Activated naive CD4-positive, alpha-beta T cell treated with anti-CD3 and anti-CD28 coated beads, Interleukin-2, amount 50 U/mL, for 72 hours (primary cell): ENCODE data around the gene SOX11. TPM values are rescaled to one million over a fixed set of nuclear protein-coding genes. Genes with fewer than 3 reads are reported as not detected.

Experiments used
- ATAC-seq, 2 donors: fragments of 150-1000 bp; cut with Tn5 transposase; 2 replicates each; pipeline ENCODE4 v1.10.0; 2021; ENCODE audit warnings: mild to moderate bottlenecking in 2 of 2, moderate library complexity in 2 of 2
- DNase-seq, 2 donors: peaks; one replicate each; pipeline ENCODE4 v3.0.0; 2021 to 2022; ENCODE audit warnings: low spot score in 2 of 2
- H3K27ac Mint-ChIP-seq, 2 donors: one replicate each; pipeline ENCODE4 v1.8.0; 2022; ENCODE audit warnings: mild to moderate bottlenecking in 2 of 2, mixed read lengths in 2 of 2
- H3K36me3 Mint-ChIP-seq, 2 donors: one replicate each; pipeline ENCODE4 v1.8.0; 2022; ENCODE audit warnings: mixed read lengths in 2 of 2
- H3K9me3 Mint-ChIP-seq, 2 donors: one replicate each; pipeline ENCODE4 v1.8.0; 2022; ENCODE audit warnings: mixed read lengths in 2 of 2
- total RNA-seq, 2 donors: library from RNA; stranded (reverse); gene quantifications; one replicate each; pipeline ENCODE4 v1.2.3, GENCODE V29; 2022

The SOX11 gene
- total RNA-seq, 2 donors from 2014 or later = not detected

DNA sequence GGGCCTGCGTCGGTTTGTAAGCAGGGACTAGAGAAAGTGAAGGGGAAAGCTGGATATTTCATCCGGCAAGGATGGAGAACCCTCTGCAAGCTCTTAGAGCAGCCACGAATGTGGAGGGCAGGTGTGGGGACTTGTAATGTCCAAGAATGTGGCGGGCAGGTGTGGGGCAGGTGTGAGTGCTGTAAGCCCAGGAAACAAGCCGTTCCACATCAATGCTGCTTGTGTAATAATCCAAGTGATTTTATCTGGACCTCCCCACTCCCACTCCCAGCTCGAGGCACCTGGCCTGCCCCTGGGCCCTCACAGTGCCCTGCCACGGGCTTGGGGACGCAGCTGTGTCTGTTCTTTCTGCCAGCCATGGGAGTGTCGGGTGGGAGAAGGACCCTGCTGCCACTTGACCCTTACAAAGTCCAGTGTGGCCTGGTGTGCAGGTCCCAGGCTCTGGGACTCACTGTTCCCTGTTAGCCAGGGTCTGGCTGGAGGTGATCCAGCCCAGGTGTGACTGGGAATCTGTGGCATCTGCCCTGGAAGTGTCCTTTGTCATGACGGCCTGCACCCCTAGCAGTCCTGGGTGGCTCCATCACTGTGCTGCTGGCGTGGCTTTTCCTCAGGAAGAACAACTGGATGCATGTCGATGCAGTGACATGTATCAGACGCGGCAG, 42.8 kb downstream of the SOX11 start:
- DNase-seq (no peak), ATAC-seq (no peak)
- H3K36me3 Mint-ChIP-seq = no peaks in the 10 kb centered on the region
- H3K27ac Mint-ChIP-seq = peak overlapping the region in 1 of 2 donors; percentile 75
- peaks cover 0 to 7% of the 10 kb centered on the region in 2 donors for H3K9me3 Mint-ChIP-seq

DNA sequence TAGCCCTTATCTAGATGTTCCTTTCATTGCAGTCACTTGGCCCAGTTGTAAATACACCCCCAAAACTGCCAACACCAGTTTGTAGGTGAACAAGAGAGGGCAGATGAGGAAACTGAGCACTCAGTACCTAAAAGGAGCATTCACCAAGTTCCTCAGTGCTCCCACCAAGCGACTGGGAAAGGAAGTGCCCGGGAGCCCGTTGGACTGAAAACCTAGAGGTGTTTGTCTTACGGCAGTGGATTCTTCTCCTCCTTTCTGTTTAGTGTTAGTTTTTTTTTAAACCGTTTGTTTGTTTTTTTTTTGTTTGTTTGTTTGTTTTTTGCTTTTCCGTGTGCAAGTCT, 43.3 kb downstream of the SOX11 start:
- no peak for DNase-seq
- Mint-ChIP-seq H3K9me3 (peaks cover 0 to 7% of the 10 kb centered on the region in 2 donors), H3K36me3 (no peaks in the 10 kb centered on the region), H3K27ac (no peak overlapping the region)
- ATAC-seq = no peak

DNA sequence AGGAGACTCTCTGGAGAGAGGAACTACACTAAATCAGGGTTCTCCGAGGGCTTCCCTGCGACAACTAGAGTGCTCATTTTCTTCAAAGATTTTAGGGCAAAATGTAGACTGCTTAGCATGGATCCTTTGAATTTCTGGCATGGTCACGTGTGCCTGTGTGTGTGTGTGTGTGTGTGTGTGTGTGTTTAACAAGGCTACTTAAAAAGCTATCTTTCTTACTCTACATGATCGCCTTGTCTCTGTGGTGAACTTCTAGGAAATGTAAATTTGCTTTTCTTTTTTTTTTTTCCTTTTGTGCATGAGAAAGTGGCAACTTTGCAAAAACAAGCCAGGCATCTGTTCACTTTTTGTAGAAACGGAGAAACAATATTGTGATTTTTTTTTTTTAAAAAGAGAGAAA, 43.9 kb downstream of the SOX11 start:
- Mint-ChIP-seq H3K27ac (no peak overlapping the region), H3K9me3 (peaks cover 0 to 7% of the 10 kb centered on the region in 2 donors), H3K36me3 (no peaks in the 10 kb centered on the region)
- ATAC-seq = no peak
- no peak for DNase-seq

DNA sequence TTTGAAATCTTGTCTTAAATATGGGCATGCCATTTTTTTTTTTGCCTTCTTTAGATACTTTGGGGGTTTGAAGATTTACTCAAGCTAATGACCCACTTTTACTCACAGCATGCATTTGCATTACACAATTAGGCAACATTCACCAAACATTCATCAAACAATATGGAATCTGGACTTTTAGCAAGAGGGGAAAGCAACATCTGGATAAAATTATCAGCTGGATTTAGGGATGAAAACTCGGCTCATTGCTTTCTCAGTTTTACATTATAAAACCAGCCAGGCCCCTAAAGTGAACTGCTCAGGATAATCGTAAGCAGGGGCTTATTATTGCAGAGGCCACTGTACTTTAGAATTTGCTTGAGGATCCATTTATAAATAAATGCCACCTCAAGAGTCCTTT, 44.7 kb downstream of the SOX11 start:
- no peak for DNase-seq
- H3K9me3 Mint-ChIP-seq = peaks cover 0 to 7% of the 10 kb centered on the region in 2 donors
- ATAC-seq = no peak

DNA sequence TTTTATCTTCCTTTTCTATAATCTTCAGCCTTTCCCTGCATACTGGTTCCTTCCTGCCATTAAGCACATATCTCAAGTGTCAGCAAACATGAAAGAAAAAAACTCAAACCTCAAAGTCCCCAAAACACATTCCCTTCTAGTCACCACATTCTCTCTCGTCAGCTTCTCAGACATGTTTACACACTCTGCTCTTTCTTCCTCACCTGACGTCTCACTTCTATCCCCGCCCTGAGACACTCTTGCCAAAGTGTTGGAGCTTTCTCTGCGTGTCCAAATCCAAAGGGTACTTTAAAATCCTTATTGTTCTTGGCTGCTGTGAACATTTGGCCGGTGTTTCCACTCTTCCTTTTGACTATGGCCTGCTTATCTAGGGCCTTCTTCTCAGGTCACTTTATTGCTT, 47.9 kb downstream of the SOX11 start:
- Mint-ChIP-seq H3K9me3 (no peaks in the 10 kb centered on the region), H3K36me3 (no peaks in the 10 kb centered on the region), H3K27ac (no peak overlapping the region)
- DNase-seq (no peak), ATAC-seq (no peak)

More for the DNA sequence above, 44.7 kb downstream of the SOX11 start:
- H3K27ac Mint-ChIP-seq = no peak overlapping the region
- H3K36me3 Mint-ChIP-seq = no peaks in the 10 kb centered on the region

DNA sequence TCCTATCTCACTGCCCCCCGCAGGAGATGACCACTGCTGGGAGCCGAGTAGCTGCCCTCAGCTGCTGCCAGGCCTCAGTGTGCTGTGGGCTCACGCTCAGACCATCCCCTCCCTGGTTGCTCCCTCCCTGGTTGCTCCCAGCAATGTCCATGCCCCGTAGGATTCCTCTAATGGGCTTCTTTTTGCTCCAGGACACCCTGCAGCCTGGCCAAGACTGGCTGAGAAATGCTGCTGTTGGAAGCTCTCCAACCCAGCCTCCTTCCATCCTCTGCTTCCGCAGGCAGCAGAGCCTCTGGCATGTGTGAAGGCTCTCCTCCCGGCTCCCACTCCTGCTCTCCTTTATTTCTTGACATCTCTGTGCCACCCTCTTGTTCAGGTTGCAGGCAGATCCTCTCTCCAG, 48.6 kb downstream of the SOX11 start:
- no peaks in the 10 kb centered on the region for H3K36me3 Mint-ChIP-seq
- no peak for ATAC-seq
- no peak for DNase-seq
- no peak overlapping the region for H3K27ac Mint-ChIP-seq
- H3K9me3 Mint-ChIP-seq = no peaks in the 10 kb centered on the region

DNA sequence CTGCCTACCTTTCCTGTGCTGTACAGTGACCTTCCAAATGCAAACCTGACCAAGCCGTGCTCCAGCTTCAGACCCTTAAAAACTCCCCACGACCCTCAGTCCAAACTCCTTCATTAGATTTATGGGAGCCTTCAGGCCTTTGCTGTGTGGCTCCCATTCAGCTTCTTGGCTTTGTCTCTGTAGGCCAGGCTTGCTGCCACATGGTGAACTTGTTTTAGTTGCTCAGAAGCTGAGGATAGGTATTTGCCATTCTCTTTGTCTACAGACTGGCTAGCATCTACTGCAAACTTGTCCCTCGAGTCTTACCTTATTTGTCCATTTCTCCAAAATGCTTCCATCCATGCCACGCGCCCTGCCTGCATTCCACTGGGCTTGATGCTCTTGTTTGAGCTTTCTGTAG, 49.1 kb downstream of the SOX11 start:
- ATAC-seq = no peak

DNA sequence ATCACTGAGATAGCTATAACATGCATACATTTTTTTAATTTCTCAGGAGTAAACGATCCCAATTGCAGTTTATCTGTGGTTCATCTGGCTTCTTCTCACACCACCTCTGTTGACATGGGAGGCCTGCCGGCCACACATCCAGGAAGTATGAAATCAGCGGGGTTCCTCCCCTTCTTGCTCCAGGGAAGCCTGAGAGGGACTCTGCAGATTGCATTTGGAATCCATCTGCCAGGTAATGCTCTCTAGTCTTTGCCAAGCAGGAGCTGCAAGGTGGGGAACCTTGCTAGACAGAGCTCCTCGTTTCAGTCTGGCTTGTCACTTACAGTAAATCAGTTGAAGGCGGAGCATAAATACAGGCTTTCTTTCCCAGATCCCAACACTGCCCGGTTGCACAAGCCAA, 49.9 kb downstream of the SOX11 start:
- no peak overlapping the region for H3K27ac Mint-ChIP-seq
- DNase-seq (no peak), ATAC-seq (no peak)
- no peaks in the 10 kb centered on the region for H3K36me3 Mint-ChIP-seq
- H3K9me3 Mint-ChIP-seq = no peaks in the 10 kb centered on the region

More for the DNA sequence above, 49.1 kb downstream of the SOX11 start:
- no peaks in the 10 kb centered on the region for H3K9me3 Mint-ChIP-seq
- no peak overlapping the region for H3K27ac Mint-ChIP-seq
- no peak for DNase-seq
- no peaks in the 10 kb centered on the region for H3K36me3 Mint-ChIP-seq

DNA sequence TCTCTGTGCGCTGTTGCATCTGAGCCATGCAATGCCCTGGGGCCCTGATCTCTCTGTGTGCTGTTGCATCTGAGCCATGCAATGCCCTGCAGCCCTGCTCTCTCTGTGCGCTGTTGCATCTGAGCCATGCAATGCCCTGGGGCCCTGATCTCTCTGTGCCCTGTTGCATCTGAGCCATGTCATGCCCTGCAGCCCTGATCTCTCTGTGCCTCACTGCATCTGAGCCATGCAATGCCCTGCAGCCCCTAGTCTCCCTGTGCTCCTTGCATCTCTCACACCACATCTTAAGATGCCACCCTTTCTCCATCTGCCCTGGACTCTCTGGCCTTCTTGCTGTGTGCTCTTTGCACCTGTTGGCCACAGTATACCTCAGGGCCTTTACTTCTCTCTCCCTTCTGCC, 56.2 kb downstream of the SOX11 start:
- ATAC-seq (no peak), DNase-seq (no peak)
- Mint-ChIP-seq H3K27ac (no peak overlapping the region), H3K36me3 (no peaks in the 10 kb centered on the region), H3K9me3 (peaks cover 0 to 10% of the 10 kb centered on the region in 2 donors)

DNA sequence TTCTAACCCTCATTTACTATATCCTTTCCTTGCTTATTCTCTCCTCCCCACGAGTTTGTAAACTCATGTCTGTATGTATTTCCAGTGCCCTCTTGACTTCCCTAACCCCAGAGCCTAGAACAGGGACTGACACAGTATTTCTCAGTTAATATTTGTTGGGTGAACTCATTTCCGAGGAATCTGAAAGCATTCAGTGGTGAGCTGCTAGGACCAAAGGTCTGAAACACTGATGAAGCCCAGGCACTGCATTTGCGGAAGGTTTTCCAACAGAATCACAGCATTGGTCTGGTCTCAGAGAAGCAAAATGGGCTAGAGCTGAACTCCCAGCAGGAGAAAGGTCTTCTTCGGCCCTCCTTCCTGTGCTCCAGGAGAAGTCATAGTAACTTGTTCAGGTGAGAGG, 56.8 kb downstream of the SOX11 start:
- DNase-seq = no peak
- ATAC-seq = no peak
- no peaks in the 10 kb centered on the region for H3K36me3 Mint-ChIP-seq
- peaks cover 0 to 10% of the 10 kb centered on the region in 2 donors for H3K9me3 Mint-ChIP-seq
- H3K27ac Mint-ChIP-seq = no peak overlapping the region

DNA sequence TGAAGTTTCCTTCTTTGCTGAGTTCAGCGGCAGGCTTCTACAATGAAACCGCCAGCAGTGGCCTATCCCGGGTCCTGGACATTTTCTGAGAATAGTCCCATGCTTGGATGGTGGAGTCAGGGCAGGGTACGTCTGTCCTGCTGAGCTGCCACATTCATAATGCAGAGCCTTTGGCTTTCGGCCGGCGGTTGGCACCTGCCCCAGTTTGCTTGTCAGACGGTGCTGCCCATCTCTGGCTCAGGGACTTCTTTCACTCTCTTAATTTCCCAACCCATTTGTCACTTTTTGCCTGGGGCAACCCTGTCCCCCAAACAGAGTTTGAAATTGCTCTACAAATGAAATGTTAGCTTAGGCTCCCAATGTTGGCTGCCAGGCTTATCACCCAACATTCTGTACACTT, 57.2 kb downstream of the SOX11 start:
- H3K36me3 Mint-ChIP-seq = no peaks in the 10 kb centered on the region
- peaks cover 0 to 10% of the 10 kb centered on the region in 2 donors for H3K9me3 Mint-ChIP-seq
- DNase-seq (no peak), ATAC-seq (no peak)
- H3K27ac Mint-ChIP-seq = no peak overlapping the region
